GM10266 (cell line): ENCODE results near the gene ADAT3.

Experiments used
- DNase-seq: peaks from one replicate; pipeline ENCODE4 v3.0.0; 2012; ENCODE audit errors: extremely low spot score
- CTCF ChIP-seq: IDR thresholded peaks from 2 replicates; pipeline ENCODE4 v1.5.1; 2012; ENCODE audit warnings: mild to moderate bottlenecking, low read depth; ENCODE audit not compliant: control insufficient read depth, insufficient read depth; ENCODE audit errors: missing control alignments

Gene ADAT3

DNA sequence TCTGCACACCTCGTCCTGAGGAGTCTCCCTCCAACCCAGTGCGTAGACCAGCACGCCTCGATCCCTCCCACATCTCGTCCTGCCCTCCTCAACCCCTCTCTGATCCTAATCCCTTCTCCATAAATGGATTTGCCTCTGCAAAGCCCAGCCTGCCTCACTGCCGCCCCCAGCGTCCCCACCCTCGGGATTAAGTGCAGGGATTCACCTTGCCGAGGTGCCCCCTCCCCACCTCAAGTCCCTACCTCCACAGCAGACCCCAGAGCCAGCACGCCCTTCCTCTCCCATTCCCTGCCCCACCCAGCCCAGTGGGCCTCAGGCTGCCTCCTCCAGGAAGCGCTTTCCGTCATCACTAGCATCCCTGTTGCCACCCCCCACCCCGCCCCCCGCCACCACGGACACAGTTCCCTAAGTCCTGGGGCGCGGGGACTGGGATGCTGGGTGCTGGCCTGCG is 45.8 kb upstream of the ADAT3 start:
- TF ChIP-seq CTCF: no peak
- DNase-seq: no peak

- TF ChIP-seq CTCF: no peak
- DNase-seq: no peak
These were observed 45.0 kb upstream of the ADAT3 start for GRCh38 chr19:1860042-1860775.

DNA sequence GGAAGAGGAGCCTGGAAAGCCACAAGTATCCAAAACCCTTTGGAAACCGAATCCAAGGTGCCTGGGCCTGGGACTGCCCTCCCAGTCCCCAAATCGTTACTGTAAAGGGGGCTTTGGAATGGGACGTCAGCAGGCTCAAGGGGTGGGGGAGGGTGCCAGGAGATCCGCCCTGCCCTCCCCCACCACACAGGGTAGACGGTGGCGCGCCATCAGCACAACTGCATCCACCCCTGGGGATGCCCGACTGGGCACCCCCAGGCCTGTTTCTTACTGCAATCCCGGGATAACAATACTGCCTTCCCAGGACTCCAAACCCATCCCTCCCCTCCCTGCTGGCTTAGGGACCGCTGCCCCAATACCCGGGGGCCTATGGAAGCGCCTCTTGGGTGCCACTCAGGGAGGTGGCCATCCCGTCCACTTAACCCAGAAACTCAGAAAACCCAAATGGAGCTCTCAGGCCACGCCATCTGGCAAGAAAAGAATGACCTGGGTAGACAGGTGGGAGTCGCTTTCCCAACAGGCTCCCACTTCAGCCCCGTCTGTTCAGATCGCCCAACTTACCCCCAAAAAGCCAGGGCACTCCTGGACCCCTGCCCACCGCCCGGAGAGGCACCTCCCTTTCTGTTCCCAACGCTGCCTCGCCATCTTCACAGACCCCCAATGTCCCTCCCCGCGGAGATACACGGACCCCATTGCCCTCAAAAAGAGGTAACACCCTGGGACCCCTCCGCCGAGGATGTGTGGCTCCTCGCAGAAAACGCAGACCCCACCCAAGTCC is 44.2 kb upstream of the ADAT3 start:
- TF ChIP-seq CTCF: no peak
- no peak for DNase-seq

GRCh38 chr19:1861599-1862031 is 43.6 kb upstream of the ADAT3 start:
- DNase-seq: no peak
- TF ChIP-seq CTCF: no peak

DNA sequence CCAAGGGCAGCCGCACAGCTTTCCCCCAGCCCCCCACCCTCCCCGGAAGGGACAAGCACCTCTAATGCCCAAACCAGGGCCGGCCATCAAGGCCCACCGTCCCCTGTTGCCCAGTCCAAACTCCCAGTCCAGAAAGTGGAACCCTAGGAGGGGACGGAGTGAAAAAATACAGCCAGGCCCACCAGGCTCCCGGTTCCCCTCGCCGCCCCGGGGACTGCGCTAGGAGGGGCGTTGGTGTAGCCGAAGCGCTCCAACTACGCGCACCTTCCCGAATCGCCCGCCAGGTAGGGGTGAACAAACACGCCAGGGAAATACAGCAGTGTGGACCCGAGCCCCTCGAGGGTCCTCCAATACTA is 43.2 kb upstream of the ADAT3 start:
- no peak for DNase-seq
- TF ChIP-seq CTCF: no peak

GRCh38 chr19:1862424-1863327 is 42.5 kb upstream of the ADAT3 start:
- DNase-seq: peak; percentile 86
- no peak for TF ChIP-seq CTCF
